WTC11 (cell line): ENCODE data around the gene TBC1D22A.

Source experiments
- CTCF ChIP-seq: fragments of 200-600 bp; IDR thresholded peaks from 2 replicates; pipeline ENCODE4 v1.8.0; 2022; ENCODE audit warnings: antibody characterized with exemption
- FOXP4 ChIP-seq: sonication (generic); formaldehyde crosslinking; IDR thresholded peaks from 2 replicates; pipeline ENCODE4 v1.8.0; 2022; ENCODE audit warnings: mild to moderate bottlenecking, missing genetic modification reagents
- JUN ChIP-seq: sonication (generic); formaldehyde crosslinking; IDR thresholded peaks from 2 replicates; pipeline ENCODE4 v1.8.0; 2023; ENCODE audit warnings: mild to moderate bottlenecking, missing genetic modification reagents
- SMAD3 ChIP-seq: sonication (generic); formaldehyde crosslinking; IDR thresholded peaks from 2 replicates; pipeline ENCODE4 v1.8.0; 2022; ENCODE audit warnings: missing genetic modification reagents, mild to moderate bottlenecking, borderline replicate concordance
- TF ChIP-seq, protein P1 (sequence below): sonication (generic); formaldehyde crosslinking; IDR thresholded peaks from 2 replicates; pipeline ENCODE4 v1.8.1; 2022; ENCODE audit warnings: low read depth, missing genetic modification reagents, borderline replicate concordance
- TF ChIP-seq, protein P2 (sequence below): sonication (generic); formaldehyde crosslinking; IDR thresholded peaks from 2 replicates; pipeline ENCODE4 v1.8.1; 2022; ENCODE audit warnings: mild to moderate bottlenecking, missing genetic modification reagents, moderate library complexity, borderline replicate concordance

- TF ChIP-seq, protein P1, sequence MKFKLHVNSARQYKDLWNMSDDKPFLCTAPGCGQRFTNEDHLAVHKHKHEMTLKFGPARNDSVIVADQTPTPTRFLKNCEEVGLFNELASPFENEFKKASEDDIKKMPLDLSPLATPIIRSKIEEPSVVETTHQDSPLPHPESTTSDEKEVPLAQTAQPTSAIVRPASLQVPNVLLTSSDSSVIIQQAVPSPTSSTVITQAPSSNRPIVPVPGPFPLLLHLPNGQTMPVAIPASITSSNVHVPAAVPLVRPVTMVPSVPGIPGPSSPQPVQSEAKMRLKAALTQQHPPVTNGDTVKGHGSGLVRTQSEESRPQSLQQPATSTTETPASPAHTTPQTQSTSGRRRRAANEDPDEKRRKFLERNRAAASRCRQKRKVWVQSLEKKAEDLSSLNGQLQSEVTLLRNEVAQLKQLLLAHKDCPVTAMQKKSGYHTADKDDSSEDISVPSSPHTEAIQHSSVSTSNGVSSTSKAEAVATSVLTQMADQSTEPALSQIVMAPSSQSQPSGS (CRISPR knock-in tag), result no peak
- no peak for TF ChIP-seq SMAD3
- TF ChIP-seq CTCF, result no peak
- no peak for TF ChIP-seq FOXP4 (CRISPR knock-in tag)
- no peak for TF ChIP-seq JUN (CRISPR knock-in tag)
- TF ChIP-seq, protein P2, sequence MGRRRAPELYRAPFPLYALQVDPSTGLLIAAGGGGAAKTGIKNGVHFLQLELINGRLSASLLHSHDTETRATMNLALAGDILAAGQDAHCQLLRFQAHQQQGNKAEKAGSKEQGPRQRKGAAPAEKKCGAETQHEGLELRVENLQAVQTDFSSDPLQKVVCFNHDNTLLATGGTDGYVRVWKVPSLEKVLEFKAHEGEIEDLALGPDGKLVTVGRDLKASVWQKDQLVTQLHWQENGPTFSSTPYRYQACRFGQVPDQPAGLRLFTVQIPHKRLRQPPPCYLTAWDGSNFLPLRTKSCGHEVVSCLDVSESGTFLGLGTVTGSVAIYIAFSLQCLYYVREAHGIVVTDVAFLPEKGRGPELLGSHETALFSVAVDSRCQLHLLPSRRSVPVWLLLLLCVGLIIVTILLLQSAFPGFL (CRISPR knock-in tag), result no peak
Measured at GRCh38 chr22:46835693-46836092, 73.2 kb downstream of the TBC1D22A start.
